Measurements from ENCODE around the gene VWA5A. TPM values are rescaled to one million over a fixed set of nuclear protein-coding genes. Genes with fewer than 3 reads are reported as not detected.

The VWA5A gene, protein sequence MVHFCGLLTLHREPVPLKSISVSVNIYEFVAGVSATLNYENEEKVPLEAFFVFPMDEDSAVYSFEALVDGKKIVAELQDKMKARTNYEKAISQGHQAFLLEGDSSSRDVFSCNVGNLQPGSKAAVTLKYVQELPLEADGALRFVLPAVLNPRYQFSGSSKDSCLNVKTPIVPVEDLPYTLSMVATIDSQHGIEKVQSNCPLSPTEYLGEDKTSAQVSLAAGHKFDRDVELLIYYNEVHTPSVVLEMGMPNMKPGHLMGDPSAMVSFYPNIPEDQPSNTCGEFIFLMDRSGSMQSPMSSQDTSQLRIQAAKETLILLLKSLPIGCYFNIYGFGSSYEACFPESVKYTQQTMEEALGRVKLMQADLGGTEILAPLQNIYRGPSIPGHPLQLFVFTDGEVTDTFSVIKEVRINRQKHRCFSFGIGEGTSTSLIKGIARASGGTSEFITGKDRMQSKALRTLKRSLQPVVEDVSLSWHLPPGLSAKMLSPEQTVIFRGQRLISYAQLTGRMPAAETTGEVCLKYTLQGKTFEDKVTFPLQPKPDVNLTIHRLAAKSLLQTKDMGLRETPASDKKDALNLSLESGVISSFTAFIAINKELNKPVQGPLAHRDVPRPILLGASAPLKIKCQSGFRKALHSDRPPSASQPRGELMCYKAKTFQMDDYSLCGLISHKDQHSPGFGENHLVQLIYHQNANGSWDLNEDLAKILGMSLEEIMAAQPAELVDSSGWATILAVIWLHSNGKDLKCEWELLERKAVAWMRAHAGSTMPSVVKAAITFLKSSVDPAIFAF
- total RNA-seq = 11.5 and 13.5 TPM in 2 replicates

DNA sequence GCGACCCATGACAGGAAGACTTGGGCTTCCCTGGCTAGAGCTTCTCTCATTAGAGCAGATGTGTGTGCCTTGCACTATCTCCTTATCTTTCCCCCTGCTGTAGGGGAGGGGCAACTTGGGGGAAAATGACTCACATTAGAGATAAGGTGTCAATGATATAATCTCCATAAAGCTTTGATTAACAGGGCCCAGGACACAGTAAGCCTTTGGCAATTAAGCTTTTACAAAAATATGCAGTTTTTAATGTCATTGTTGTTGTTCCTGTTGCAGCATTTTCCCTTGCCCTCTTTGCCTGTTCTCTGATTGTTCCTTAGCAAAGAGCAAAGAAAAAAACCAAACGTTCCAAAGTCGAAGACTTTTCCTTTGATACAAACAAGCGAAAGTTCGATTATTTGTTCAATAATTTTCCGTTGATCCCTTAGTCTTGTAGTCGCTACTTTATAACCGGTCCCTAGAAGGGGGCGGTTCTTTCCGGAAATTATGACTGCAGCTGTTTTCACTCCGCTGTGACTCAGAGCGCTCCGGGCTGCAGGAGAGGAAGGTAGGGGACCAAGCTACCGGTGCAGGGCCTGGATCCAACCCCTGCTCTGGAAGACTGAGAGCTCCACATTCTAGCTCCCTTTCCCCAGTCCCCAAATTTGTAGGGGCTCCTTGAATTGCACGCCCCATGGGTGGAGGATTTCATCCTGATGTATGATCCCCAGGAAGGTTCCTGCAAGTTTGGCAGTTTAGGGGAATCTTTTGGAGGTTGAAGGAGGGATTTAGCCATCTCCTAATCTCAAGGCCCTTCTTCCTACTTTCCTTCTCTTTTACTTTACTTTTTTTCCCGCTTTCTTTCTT is at the start of gene VWA5A:
Gene VWA5A (plus strand): TSS at position 509 of the 840 bp plus-strand sequence. CDS start 2,062 bp downstream, outside the sequence.

GRCh38 chr11:124183068-124183467 is 67.8 kb downstream of the VWA5A start, which contains the start of gene OR10D3:
Gene OR10D3, plus strand, starts transcription at chr11:124183345. Its CDS starts 1,925 bp downstream, at chr11:124185270.

Other genes starting within 250 kb of the VWA5A start
- gene TMEM225, start 229.8 kb upstream of the VWA5A start, total RNA-seq = not detected in 2 replicates
- gene OR8D4, start 213.3 kb upstream of the VWA5A start, total RNA-seq = not detected in 2 replicates
- gene OR4D5, start 175.8 kb upstream of the VWA5A start, total RNA-seq = not detected in 2 replicates
- not detected in 2 replicates for gene OR6T1, start 171.6 kb upstream of the VWA5A start, total RNA-seq
- not detected in 2 replicates for gene OR10S1, start 137.7 kb upstream of the VWA5A start, total RNA-seq
- not detected in 2 replicates for gene OR10G6, start 120.3 kb upstream of the VWA5A start, total RNA-seq
- not detected in 2 replicates for gene OR10G4, start 102.5 kb upstream of the VWA5A start, total RNA-seq
- not detected in 2 replicates for gene OR10G9, start 92.4 kb upstream of the VWA5A start, total RNA-seq
- not detected in 2 replicates for gene OR10G8, start 88.7 kb upstream of the VWA5A start, total RNA-seq
- gene OR10G7, start 74.1 kb upstream of the VWA5A start, total RNA-seq = not detected in 2 replicates
- gene OR10D3, start 67.9 kb downstream of the VWA5A start, total RNA-seq = not detected in 2 replicates
- not detected in 2 replicates for gene OR8G1, start 125.6 kb downstream of the VWA5A start, total RNA-seq
- gene OR8G5, start 140.9 kb downstream of the VWA5A start, total RNA-seq = not detected in 2 replicates
- gene OR8D1, start 198.5 kb downstream of the VWA5A start, total RNA-seq = under 0.01 TPM in 1 of 2 replicates, not detected in the other
- not detected in 2 replicates for gene OR8D2, start 204.7 kb downstream of the VWA5A start, total RNA-seq

Measured in regular cardiac myocyte (primary cell).